IMR-90 (cell line): ENCODE data around the gene GTF3C4. TPM values are rescaled to one million over a fixed set of nuclear protein-coding genes. Genes with fewer than 3 reads are reported as not detected.

Experiments used
- ATAC-seq: fragments of 200-7000 bp; cut with Tn5 transposase; 2 replicates; pipeline ENCODE4 v1.9.1; 2020; ENCODE audit warnings: low read depth, mild to moderate bottlenecking, moderate library complexity
- BruUV-seq: library from RNA; stranded (reverse); fragments of 400-500 nt; replicated peaks from 2 replicates; lab custom pipeline; 2021; lab: Mats Ljungman, UMichigan
- CTCF ChIA-PET: fragments of 300-600 bp; formaldehyde crosslinking; extraction: SDS; loops from one replicate; lab custom pipeline; 2021; ENCODE audit warnings: antibody characterized with exemption; lab: Yijun Ruan, JAX
- POLR2A ChIA-PET: fragments of 300-600 bp; sonication (Branson Sonifier 250); formaldehyde crosslinking; loops from one replicate; lab custom pipeline; 2022; ENCODE audit warnings: antibody characterized with exemption; ENCODE audit not compliant: unreplicated experiment; lab: Charles Lee
- DNase-seq: peaks from one replicate; pipeline ENCODE4 v3.0.0; 2013
- H2AFZ ChIP-seq: replicated peaks from 2 replicates; pipeline ENCODE3; 2013; ENCODE audit warnings: low read length, mild to moderate bottlenecking; ENCODE audit not compliant: poor library complexity
- H2AK5ac ChIP-seq: 2 replicates; pipeline ENCODE4 v1.6.1; 2013; ENCODE audit warnings: low read depth, low read length, inconsistent platforms
- H2AK9ac ChIP-seq: replicated peaks from 2 replicates; pipeline ENCODE3; 2013; ENCODE audit warnings: mild to moderate bottlenecking, low read depth, low read length, moderate library complexity; ENCODE audit not compliant: poor library complexity
- H2BK120ac ChIP-seq: 2 replicates; pipeline ENCODE4 v1.6.1; 2013; ENCODE audit warnings: low read depth, low read length, inconsistent platforms
- H2BK15ac ChIP-seq: 3 replicates; pipeline ENCODE4 v1.6.1; 2013; ENCODE audit warnings: low read depth, low read length, inconsistent platforms
- H2BK20ac ChIP-seq: 2 replicates; pipeline ENCODE4 v1.6.1; 2013; ENCODE audit warnings: low read depth, mild to moderate bottlenecking, inconsistent platforms, low read length, moderate library complexity
- H2BK5ac ChIP-seq: 2 replicates; pipeline ENCODE4 v1.6.1; 2013; ENCODE audit warnings: mild to moderate bottlenecking, low read depth, low read length, inconsistent platforms; ENCODE audit not compliant: poor library complexity, severe bottlenecking
- H3K14ac ChIP-seq: replicated peaks from 2 replicates; pipeline ENCODE4 v1.6.1; 2013; ENCODE audit warnings: low read depth, low read length, inconsistent platforms
- H3K18ac ChIP-seq: 2 replicates; pipeline ENCODE4 v1.6.1; 2013; ENCODE audit warnings: low read depth, low read length, control low read depth
- H3K23ac ChIP-seq: 2 replicates; pipeline ENCODE4 v1.6.1; 2013; ENCODE audit warnings: low read depth, low read length, inconsistent platforms
- H3K27ac ChIP-seq: 2 replicates; pipeline ENCODE4 v1.5.1; 2013; ENCODE audit warnings: mild to moderate bottlenecking, control low read depth, low read length; ENCODE audit not compliant: insufficient read depth
- H3K27me3 ChIP-seq: 2 replicates; pipeline ENCODE4 v1.6.1; 2013; ENCODE audit warnings: low read length; ENCODE audit not compliant: control insufficient read depth, insufficient read depth
- H3K36me3 ChIP-seq: 2 replicates; pipeline ENCODE4 v1.6.1; 2013; ENCODE audit warnings: low read length, mixed read lengths; ENCODE audit not compliant: control insufficient read depth, insufficient read depth
- H3K4ac ChIP-seq: 2 replicates; pipeline ENCODE4 v1.6.1; 2013; ENCODE audit warnings: low read depth, low read length, inconsistent platforms
- H3K4me1 ChIP-seq: 2 replicates; pipeline ENCODE4 v1.6.1; 2013; ENCODE audit warnings: low read length, mixed read lengths; ENCODE audit not compliant: control insufficient read depth, insufficient read depth
- H3K4me2 ChIP-seq: 2 replicates; pipeline ENCODE4 v1.6.1; 2013; ENCODE audit warnings: low read depth, mild to moderate bottlenecking, control low read depth, low read length, moderate library complexity
- H3K4me3 ChIP-seq: 2 replicates; pipeline ENCODE4 v1.5.1; 2013; ENCODE audit warnings: low read depth, mild to moderate bottlenecking, control low read depth, low read length, moderate library complexity; ENCODE audit not compliant: insufficient read depth
- H3K56ac ChIP-seq: 2 replicates; pipeline ENCODE4 v1.6.1; 2013; ENCODE audit warnings: low read length, inconsistent platforms; ENCODE audit not compliant: insufficient read depth; ENCODE audit errors: extremely low read depth
- H3K79me1 ChIP-seq, 2 experiments: 2 replicates each; pipeline ENCODE4 v1.6.1; 2013; ENCODE audit warnings: low read length in 2 of 2, inconsistent platforms in 1 of 2, low read depth in 1 of 2
- H3K9ac ChIP-seq: 2 replicates; pipeline ENCODE4 v1.6.1; 2013; ENCODE audit warnings: low read depth, low read length, control low read depth
- H3K9me1 ChIP-seq: 2 replicates; pipeline ENCODE4 v1.6.1; 2013; ENCODE audit warnings: low read length, inconsistent platforms; ENCODE audit not compliant: insufficient read depth
- H3K9me3 ChIP-seq: 2 replicates; pipeline ENCODE4 v1.6.1; 2013; ENCODE audit warnings: low read length; ENCODE audit not compliant: control insufficient read depth, insufficient read depth
- H4K20me1 ChIP-seq: 2 replicates; pipeline ENCODE4 v1.6.1; 2013; ENCODE audit warnings: low read length, inconsistent platforms; ENCODE audit not compliant: insufficient read depth
- H4K5ac ChIP-seq: 2 replicates; pipeline ENCODE4 v1.6.1; 2013; ENCODE audit warnings: mild to moderate bottlenecking, low read depth, low read length, control low read depth
- H4K8ac ChIP-seq, 2 experiments: 2 replicates each; pipeline ENCODE4 v1.6.1; 2013; ENCODE audit warnings: low read depth in 2 of 2, low read length in 2 of 2, control low read depth in 1 of 2, inconsistent platforms in 1 of 2
- H4K91ac ChIP-seq: 2 replicates; pipeline ENCODE4 v1.6.1; 2013; ENCODE audit warnings: low read depth, low read length, inconsistent platforms; ENCODE audit not compliant: insufficient read depth
- MAFK ChIP-seq: IDR thresholded peaks from 2 replicates; pipeline ENCODE4 v1.6.1; 2012; ENCODE audit warnings: low read depth, low read length, improper control_type of control experiment
- MAZ ChIP-seq: IDR thresholded peaks from 2 replicates; pipeline ENCODE4 v1.6.1; 2012; ENCODE audit warnings: low read depth, mild to moderate bottlenecking, low read length, improper control_type of control experiment, moderate library complexity, borderline replicate concordance
- NFE2L2 ChIP-seq: fragments of 150-350 bp; IDR thresholded peaks from 2 replicates; pipeline ENCODE4 v1.6.1; 2016; ENCODE audit warnings: low read depth, mild to moderate bottlenecking, low read length
- RCOR1 ChIP-seq: IDR thresholded peaks from 2 replicates; pipeline ENCODE4 v1.6.1; 2012; ENCODE audit warnings: mild to moderate bottlenecking, low read length, improper control_type of control experiment; ENCODE audit not compliant: insufficient replicate concordance
- RFX5 ChIP-seq: IDR thresholded peaks from 2 replicates; pipeline ENCODE4 v1.8.0; 2012; ENCODE audit warnings: low read depth, mild to moderate bottlenecking, low read length, moderate library complexity
- WGBS, 2 experiments: methylation state at CpG; one replicate each; pipeline versions ENCODE4 v1.1.5 to v1.1.7; 2013; ENCODE audit warnings: missing lambda C conversion rate in 2 of 2; ENCODE audit not compliant: insufficient read length in 1 of 2; ENCODE audit errors: extremely low coverage in 2 of 2; 5-methylcytosine and 5-hydroxymethylcytosine counted together
- dilution Hi-C: fragments of 300-500 bp; cut with HindIII; formaldehyde crosslinking; loops from one replicate; pipeline ENCODE4 v1.14.3; 2018; ENCODE audit warnings: low sequenced_read_pairs; ENCODE audit not compliant: unreplicated experiment
- in situ Hi-C: fragments of 300-500 bp; cut with MboI; formaldehyde crosslinking; loops from 3 replicates; pipeline ENCODE4 v1.14.3; 2019; ENCODE audit warnings: low sequenced_read_pairs, inconsistent platforms, mixed read lengths
- intact Hi-C: fragments of 100-400 bp; cut with micrococcal nuclease; formaldehyde crosslinking; loops from 2 replicates; pipeline ENCODE4 v1.10.0; 2022
- polyA plus RNA-seq, 3 experiments: library from polyadenylated mRNA; depleted of rRNA; stranded (reverse); fragments of >200 nt; gene quantifications; 2 replicates each; pipeline ENCODE4 v1.2.3, GENCODE V29; 2012; ENCODE audit warnings: low replicate concordance in 1 of 3
- total RNA-seq: library from RNA; depleted of rRNA; stranded (reverse); fragments of >200 nt; gene quantifications from 2 replicates; pipeline ENCODE4 v1.2.3, GENCODE V29; 2012
- TF ChIP-seq, protein P1 (sequence below): fragments of 150-350 bp; IDR thresholded peaks from 2 replicates; pipeline ENCODE4 v1.6.1; 2016; ENCODE audit warnings: low read depth, mild to moderate bottlenecking, low read length, moderate library complexity, borderline replicate concordance

Gene GTF3C4
- total and polyA plus RNA-seq, 2 of the 4 experiments (the other 2 are of a cell fraction), result 4.7 to 16.5 TPM

DNA sequence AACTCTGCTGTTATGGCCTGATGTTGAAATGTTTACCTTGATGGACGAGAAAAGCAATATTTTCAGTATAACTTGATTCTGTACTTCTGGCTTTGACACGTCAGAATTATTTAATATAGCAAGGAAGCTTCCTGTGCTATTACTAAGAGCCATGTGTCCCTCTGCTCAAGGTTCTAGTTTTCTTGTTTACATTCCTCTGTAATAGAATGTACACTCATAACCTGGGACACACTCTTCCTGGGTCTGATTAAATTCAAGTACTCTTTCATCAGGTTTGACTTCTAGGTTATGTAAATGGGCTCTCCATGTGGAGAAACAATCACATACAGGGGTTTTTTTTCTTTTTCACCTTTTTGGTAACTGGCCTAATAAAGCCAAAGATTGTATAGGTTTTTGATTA lies 33.1 kb downstream of the GTF3C4 start:
- no TSS peak for BruUV-seq
- no peak overlapping the region for H2AK9ac ChIP-seq
- no peak overlapping the region for H2AK5ac ChIP-seq
- no CpG with 5 or more reads among the region's 2 CpGs for WGBS, 2 experiments
- no peak overlapping the region for H4K5ac ChIP-seq
- DNase-seq (peak; percentile 42), ATAC-seq (peak; percentile 63)
- H3K56ac ChIP-seq, result no peak overlapping the region
- H2BK20ac ChIP-seq, result no peak overlapping the region
- H3K18ac ChIP-seq, result no peak overlapping the region
- no peaks in the 10 kb centered on the region for H3K79me1 ChIP-seq
- no peaks in the 10 kb centered on the region; the same call in 1 of the 2 replicates for H3K9me3 ChIP-seq
- H2AFZ ChIP-seq, result no peak overlapping the region
- peaks cover 5% of the 10 kb centered on the region; the same call in 1 of the 2 replicates for H3K27me3 ChIP-seq
- no peak overlapping the region for H3K4ac ChIP-seq
- TF ChIP-seq NFE2L2 (no peak), RFX5 (no peak), MAFK (no peak), MAZ (no peak), RCOR1 (no peak)
- TF ChIP-seq, protein P1, sequence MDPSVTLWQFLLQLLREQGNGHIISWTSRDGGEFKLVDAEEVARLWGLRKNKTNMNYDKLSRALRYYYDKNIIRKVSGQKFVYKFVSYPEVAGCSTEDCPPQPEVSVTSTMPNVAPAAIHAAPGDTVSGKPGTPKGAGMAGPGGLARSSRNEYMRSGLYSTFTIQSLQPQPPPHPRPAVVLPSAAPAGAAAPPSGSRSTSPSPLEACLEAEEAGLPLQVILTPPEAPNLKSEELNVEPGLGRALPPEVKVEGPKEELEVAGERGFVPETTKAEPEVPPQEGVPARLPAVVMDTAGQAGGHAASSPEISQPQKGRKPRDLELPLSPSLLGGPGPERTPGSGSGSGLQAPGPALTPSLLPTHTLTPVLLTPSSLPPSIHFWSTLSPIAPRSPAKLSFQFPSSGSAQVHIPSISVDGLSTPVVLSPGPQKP, result no peak
- H4K91ac ChIP-seq, result no peak overlapping the region
- intact Hi-C loops, result no loop called here
- in situ Hi-C loops, result no loop called here
- no peak overlapping the region for H3K14ac ChIP-seq
- dilution Hi-C loops, result no loop called here
- no peaks in the 10 kb centered on the region for H4K20me1 ChIP-seq
- H3K27ac ChIP-seq, result no peak overlapping the region
- H3K36me3 ChIP-seq, result no peaks in the 10 kb centered on the region
- H2BK5ac ChIP-seq, result no peak overlapping the region
- no peak overlapping the region for H3K9ac ChIP-seq
- no peak overlapping the region for H4K8ac ChIP-seq
- H2BK120ac ChIP-seq, result no peak overlapping the region
- H2BK15ac ChIP-seq, result no peak overlapping the region
- no peak overlapping the region for H3K4me3 ChIP-seq
- H3K23ac ChIP-seq, result no peak overlapping the region
- H3K9me1 ChIP-seq, result no peaks in the 10 kb centered on the region
- POLR2A ChIA-PET, result no interaction called here
- H3K4me2 ChIP-seq, result no peak overlapping the region
- CTCF ChIA-PET, result no interaction called here
- no peaks in the 10 kb centered on the region for H3K4me1 ChIP-seq
